Thoracic aorta (tissue), 2 donors: ENCODE data around the gene GTF3C2. TPM values are rescaled to one million over a fixed set of nuclear protein-coding genes. Genes with fewer than 3 reads are reported as not detected.
"Not testable (repeated sequence)": the region's sequence is repeated elsewhere in the genome, so short reads cannot be mapped to it uniquely, and the experiment has no call there.

ENCODE experiments used
- ATAC-seq: fragments of 150-250 bp; one replicate; pipeline ENCODE4 v1.8.0; 2017; ENCODE audit warnings: low read depth; ENCODE audit not compliant: insufficient number of reproducible peaks, low FRiP score
- DNase-seq: peaks from one replicate; pipeline ENCODE4 v3.0.0-alpha.2; 2020; ENCODE audit warnings: low spot score
- H3K27ac ChIP-seq, 2 donors: fragments of 200-600 bp; sonication (generic); 1 replicate in 1 of 2; 2 replicates in 1 of 2; pipeline ENCODE4 v1.5.1; 2016; ENCODE audit warnings: mild to moderate bottlenecking in 2 of 2, moderate library complexity in 2 of 2
- H3K27me3 ChIP-seq: fragments of 200-600 bp; sonication (generic); replicated peaks from 2 replicates; pipeline ENCODE4 v1.6.0; 2016; ENCODE audit warnings: mild to moderate bottlenecking; ENCODE audit not compliant: insufficient read depth
- H3K36me3 ChIP-seq: fragments of 200-600 bp; sonication (generic); one replicate; pipeline ENCODE4 v1.5.1; 2016
- H3K4me1 ChIP-seq, 2 donors: fragments of 200-600 bp; sonication (generic); 1 replicate in 1 of 2; 2 replicates in 1 of 2; pipeline versions ENCODE4 v1.5.1 to v1.6.0; 2016; ENCODE audit warnings: low read depth in 2 of 2, mild to moderate bottlenecking in 1 of 2; ENCODE audit not compliant: control insufficient read depth in 1 of 2
- H3K4me3 ChIP-seq: fragments of 200-600 bp; sonication (generic); 2 replicates; pipeline ENCODE4 v1.5.1; 2016; ENCODE audit warnings: mild to moderate bottlenecking
- H3K9me3 ChIP-seq: fragments of 200-600 bp; sonication (generic); 2 replicates; pipeline ENCODE4 v1.5.1; 2016
- total RNA-seq, 2 donors: library from RNA; depleted of rRNA; stranded (reverse); fragments of >200 nt; gene quantifications; one replicate each; pipeline versions ENCODE4 v1.1.0 to v1.2.3, GENCODE V29; 2016
- TF ChIP-seq, protein P1 (sequence below): fragments of 200-600 bp; sonication (generic); IDR thresholded peaks from one replicate; pipeline ENCODE4 v1.5.1; 2019; ENCODE audit warnings: antibody characterized with exemption

Gene GTF3C2
- total RNA-seq, 2 donors from 2014 or later, result 56.6 to 58.8 TPM

DNA sequence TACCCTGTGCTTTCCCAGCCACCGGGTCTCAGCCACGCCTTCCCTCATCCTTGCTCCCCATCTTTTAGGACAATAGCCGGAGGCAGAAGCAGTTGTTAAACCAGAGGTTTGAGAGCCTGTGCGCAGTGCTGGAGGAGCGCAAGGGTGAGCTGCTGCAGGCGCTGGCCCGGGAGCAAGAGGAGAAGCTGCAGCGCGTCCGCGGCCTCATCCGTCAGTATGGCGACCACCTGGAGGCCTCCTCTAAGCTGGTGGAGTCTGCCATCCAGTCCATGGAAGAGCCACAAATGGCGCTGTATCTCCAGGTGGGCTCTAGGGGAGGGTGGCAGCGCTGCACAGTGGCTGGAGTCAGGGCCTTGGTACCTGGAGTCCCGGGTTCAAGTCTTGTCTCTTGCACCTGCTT, 51.0 kb downstream of the GTF3C2 start:
- Histone ChIP-seq H3K4me3 (no peak overlapping the region), H3K9me3 (no peaks in the 10 kb centered on the region), H3K27me3 (no peaks in the 10 kb centered on the region), H3K36me3 (peaks cover 4% of the 10 kb centered on the region), H3K27ac (no peak overlapping the region), H3K4me1 (peaks cover 5 to 20% of the 10 kb centered on the region in 2 donors)
- ATAC-seq, result no peak
- no peak for DNase-seq
- TF ChIP-seq, protein P1, sequence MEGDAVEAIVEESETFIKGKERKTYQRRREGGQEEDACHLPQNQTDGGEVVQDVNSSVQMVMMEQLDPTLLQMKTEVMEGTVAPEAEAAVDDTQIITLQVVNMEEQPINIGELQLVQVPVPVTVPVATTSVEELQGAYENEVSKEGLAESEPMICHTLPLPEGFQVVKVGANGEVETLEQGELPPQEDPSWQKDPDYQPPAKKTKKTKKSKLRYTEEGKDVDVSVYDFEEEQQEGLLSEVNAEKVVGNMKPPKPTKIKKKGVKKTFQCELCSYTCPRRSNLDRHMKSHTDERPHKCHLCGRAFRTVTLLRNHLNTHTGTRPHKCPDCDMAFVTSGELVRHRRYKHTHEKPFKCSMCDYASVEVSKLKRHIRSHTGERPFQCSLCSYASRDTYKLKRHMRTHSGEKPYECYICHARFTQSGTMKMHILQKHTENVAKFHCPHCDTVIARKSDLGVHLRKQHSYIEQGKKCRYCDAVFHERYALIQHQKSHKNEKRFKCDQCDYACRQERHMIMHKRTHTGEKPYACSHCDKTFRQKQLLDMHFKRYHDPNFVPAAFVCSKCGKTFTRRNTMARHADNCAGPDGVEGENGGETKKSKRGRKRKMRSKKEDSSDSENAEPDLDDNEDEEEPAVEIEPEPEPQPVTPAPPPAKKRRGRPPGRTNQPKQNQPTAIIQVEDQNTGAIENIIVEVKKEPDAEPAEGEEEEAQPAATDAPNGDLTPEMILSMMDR, result no peak

- Histone ChIP-seq H3K36me3 (peaks cover 4% of the 10 kb centered on the region), H3K4me1 (peaks cover 5 to 20% of the 10 kb centered on the region in 2 donors), H3K27me3 (no peaks in the 10 kb centered on the region), H3K27ac (no peak overlapping the region), H3K4me3 (no peak overlapping the region), H3K9me3 (no peaks in the 10 kb centered on the region)
- TF ChIP-seq, protein P1, result no peak
- DNase-seq, result no peak
- ATAC-seq, result no peak
These were observed 51.9 kb downstream of the GTF3C2 start for GRCh38 chr2:27304488-27305240.

- H3K4me1 ChIP-seq, result peaks cover 5 to 20% of the 10 kb centered on the region in 2 donors
- no peaks in the 10 kb centered on the region for H3K9me3 ChIP-seq
- TF ChIP-seq, protein P1, result peak; percentile 80
- no peak for DNase-seq
- H3K36me3 ChIP-seq, result no peaks in the 10 kb centered on the region
- peak; percentile 78 for ATAC-seq
- H3K27ac ChIP-seq, result no peak overlapping the region
- H3K27me3 ChIP-seq, result no peaks in the 10 kb centered on the region
- H3K4me3 ChIP-seq, result peak overlapping the region; percentile 69
These were observed 53.2 kb downstream of the GTF3C2 start for GRCh38 chr2:27303093-27304025.

DNA sequence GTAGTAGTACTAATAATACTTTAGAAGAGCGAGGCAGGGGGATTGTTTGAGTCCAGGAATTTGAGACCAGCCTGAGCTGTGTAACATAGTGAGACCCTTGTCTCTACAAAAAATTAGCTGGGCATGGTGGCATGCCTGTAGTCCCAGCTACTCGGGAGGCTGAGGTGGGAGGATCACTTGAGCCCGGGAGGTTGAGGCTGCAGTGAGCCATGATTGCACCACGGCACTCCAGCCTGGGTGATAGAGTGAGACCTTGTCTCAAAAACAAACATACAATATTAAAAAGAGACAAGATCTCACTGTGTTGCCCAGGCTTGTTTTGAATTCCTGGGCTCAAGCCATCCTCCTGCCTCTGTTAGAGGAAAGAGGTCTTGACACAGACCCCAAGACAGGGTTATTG, 56.0 kb downstream of the GTF3C2 start:
- H3K4me3 ChIP-seq, H3K4me1 ChIP-seq, ATAC-seq, H3K27me3 ChIP-seq, H3K9me3 ChIP-seq, H3K27ac ChIP-seq, H3K36me3 ChIP-seq, DNase-seq: not testable (repeated sequence)

DNA sequence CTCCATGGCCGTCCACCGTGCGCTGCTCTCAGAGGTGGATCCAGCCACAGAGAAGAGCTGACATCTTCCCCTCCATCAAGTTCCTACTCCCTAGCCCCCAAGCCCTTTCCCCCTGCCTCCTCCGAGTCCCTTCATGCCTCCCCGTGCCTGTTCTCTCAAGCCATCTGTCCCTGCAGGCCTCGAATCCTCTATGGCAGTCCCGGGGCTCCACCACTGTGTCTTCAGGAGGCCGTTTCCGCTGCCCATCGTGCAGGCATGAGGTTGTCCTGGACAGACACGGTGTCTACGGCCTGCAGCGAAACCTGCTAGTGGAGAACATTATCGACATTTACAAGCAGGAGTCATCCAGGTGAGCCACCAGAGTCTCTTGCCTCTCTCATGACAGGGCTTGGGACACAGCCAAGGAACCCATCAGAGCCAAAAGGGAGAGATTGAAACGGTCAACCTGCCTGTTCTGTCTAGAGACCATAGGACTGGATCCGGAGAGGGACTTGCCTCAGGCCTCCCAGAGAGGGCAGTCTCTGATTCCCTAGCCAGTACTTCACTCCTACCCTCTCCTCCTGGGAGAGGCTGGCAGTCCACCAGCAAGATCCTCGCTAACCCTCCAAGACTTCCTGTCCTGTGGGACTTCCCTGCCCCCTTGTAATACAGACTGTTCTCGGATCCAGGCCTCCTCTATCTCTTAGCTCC, 58.0 kb downstream of the GTF3C2 start:
- Histone ChIP-seq H3K36me3 (no peaks in the 10 kb centered on the region), H3K4me3 (no peak overlapping the region), H3K9me3 (no peaks in the 10 kb centered on the region), H3K4me1 (peaks cover 0 to 3% of the 10 kb centered on the region in 2 donors), H3K27ac (no peak overlapping the region), H3K27me3 (no peaks in the 10 kb centered on the region)
- no peak for DNase-seq
- no peak for ATAC-seq
- TF ChIP-seq, protein P1, result no peak
